Cerebellar nuclear complex (tissue), 1 donor: ENCODE measurements around the gene B3GALT4.
A peak's percentile ranks its signal among the peaks of the same experiment; 100 is the strongest.
"Not testable (repeated sequence)": the region's sequence is repeated elsewhere in the genome, so short reads cannot be mapped to it uniquely, and the experiment has no call there.

ENCODE experiments used
- DNase-seq, 2 experiments: peaks; one replicate each; lab custom pipeline; 2025; lab: John Stamatoyannopoulos, UW

The B3GALT4 gene

GRCh38 chr6:33272275-33273128 lies 4.4 kb upstream of the B3GALT4 start:
- DNase-seq, result no peak

DNA sequence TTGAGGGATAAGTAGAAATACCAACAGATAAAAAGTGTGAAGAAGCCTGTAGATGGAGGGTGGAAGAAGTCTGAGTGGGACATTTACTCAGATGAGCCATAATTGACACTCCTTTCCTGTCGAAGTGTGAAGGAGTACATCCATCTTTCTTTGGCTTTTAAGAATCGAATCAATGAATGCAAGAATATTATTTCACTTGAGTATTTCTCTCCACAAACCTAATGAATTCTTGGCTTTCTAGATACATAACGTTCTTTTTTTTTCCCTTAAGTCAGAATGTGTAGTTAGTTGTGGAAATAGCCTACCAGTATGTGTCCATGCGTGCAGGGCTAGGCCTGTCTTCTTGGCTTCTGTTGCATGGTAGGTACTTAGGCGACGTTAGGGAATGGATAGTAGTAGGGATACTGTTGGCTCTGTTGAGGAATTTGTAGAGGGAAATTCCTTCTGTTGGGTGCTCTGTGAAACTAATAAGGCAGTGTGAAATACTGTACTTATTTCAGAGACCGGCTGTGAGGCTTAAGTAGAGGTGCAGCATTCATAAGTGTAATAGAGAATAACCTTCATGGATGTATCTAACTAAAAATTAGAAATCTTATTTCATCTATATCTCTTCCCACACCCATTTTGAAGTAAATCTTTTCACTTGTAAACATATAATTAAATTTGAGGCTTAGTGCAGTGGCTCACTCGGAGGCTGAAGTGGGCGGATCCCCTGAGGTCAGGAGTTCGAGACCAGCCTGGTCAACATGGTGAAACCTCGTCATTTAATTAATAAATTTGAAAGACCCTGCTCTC lies 3.6 kb upstream of the B3GALT4 start:
- DNase-seq, result no peak

DNA sequence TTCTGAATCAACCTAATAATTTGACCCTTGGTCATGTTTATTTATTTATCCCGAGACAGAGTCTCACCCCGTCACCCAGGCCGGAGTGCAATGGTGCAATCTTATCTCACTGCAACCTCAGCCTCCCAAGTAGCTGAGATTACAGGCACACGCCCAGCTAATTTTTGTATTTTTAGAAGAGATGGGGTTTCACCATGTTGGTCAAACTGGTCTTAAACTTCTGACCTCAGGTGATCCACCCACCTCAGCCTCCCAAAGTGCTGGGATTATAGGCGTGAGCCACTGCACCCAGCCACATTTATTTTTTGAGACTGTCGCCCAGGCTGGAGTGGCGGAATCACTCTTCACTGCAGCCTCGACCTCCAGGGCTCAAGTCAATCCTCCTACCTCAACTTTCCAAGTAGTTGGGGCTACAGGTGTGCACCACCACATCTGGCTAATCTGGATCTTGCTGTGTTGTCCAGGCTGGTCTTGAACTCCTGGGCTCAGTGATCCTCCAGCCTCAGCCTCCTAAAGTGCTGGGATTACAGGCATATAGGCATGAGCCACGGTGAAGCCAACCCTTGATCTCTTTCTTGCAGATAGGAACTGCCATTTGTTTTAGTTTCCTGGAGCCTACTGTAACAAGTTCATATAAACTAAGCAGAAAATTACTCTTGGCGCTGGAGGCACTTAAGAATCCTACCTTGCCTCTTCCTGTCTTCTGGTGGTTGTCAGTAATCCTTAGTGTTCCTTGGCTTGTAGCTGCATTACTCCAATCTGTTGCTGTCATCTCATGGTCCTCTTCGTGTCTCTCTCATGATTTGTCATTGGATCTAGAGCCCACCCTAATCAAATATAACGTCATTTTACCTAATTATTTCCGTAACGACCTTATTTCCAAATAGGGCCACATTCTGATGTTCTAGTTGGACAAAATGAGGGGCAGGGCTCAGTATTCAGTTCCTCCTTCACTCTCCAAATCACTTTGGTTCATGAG lies 2.7 kb upstream of the B3GALT4 start:
- no peak for DNase-seq

- not testable (repeated sequence) for DNase-seq
Measured at GRCh38 chr6:33275795-33276580, 935 bp upstream of the B3GALT4 start.

DNA sequence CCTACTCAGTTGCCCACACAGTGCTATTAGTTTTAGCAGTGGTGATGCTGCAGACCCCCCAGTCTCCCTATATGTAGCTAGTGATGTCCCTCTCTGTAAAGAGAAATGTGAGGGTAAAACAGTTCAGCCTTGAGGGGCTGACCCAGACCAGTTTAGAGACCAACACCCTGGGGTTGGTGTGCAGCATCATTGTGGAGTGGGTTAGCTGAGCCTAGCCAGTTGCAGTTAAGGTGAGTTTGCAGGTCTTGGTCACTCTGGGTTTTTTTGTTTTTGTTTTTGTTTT lies 401 bp upstream of the B3GALT4 start:
- DNase-seq, result no peak

GRCh38 chr6:33277663-33278391 lies 904 bp downstream of the B3GALT4 start:
- no peak for DNase-seq

GRCh38 chr6:33278392-33278741 lies 1.4 kb downstream of the B3GALT4 start:
- DNase-seq, result no peak

DNA sequence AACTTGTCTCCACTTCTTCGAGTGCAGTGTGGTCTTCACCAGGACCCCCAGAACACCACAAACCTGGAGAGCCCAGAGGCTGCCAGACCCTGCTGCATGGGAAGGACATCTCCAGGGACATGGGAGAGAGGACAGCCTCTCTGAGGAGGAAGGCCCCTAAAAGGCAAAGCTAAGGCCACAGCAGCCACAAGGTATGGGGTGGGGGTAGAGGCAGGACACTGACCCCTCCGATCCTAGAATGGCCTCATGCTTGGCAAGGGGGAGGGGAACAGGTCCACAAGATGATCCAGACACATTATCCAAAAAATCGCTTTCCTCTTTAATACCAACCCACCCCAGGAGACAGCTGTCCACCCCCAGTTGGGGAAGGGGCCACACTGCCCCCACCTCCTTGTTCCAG lies 1.9 kb downstream of the B3GALT4 start:
- DNase-seq, result no peak

DNA sequence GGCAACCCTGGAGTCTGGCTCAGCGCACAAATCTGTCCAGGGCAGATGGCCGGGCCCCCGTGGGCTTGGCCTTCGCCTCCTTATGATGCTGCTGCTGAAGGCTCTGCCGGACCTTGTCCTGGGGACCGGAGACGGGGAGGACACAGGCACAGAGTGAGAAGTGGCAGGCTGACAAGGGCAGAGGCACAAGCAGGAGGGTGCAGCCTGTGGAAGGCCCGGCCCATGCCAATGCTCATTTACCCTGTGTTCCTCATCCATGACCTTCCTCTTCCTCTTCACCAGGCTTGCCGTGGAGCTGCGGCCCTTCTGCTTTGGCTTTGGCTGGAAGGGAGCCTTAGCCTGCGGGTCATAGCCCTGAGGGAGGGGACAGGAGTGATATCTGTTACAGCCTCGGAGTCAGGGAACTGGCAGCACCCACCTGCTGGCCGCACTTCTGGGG lies 2.4 kb downstream of the B3GALT4 start:
- DNase-seq, result peak; percentile 2 to 31

DNA sequence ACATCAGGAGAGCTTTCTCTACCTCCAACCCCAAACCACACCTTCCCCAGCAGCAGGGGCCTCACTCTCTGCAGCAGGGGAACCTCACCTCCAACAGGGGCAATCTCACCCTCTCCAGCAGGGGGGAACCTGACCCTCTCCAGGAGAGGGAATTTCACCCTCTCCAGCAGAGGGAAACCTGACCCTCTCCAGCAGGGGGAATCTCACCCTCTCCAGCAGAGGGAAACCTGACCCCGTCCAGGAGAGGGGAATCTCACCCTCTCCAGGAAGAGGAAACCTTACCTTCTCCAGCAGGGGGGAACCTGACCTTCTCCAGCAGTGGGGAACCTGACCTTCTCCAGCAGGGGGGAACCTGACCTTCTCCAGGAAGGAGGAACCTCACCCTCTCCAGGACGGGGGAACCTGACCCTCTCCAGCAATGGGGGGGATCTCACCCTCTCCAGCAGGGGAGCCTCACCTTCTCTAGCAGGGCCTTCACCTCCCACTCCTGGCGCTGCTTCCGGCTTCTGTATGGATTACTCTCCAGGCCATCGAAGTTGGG lies 3.1 kb downstream of the B3GALT4 start:
- DNase-seq, result no peak

DNA sequence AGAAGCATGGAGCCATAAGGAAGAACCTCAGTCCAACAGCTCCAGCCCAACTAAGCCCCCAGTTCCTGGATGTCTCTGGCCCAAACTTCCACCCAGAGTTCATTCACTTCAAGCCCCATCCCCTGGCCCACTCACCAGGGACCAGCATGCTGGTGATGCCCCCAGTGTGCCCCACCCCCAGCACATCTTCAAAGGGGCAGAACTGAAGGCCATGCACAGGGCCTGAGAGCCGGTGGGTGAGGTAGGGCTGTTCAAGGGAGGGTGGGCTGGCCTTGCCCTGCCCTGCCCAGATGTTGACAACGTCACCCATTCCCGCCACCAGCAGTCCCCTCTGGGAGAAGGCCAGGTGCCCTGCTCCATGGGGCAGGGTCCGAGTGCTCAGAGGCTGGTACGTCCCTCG lies 3.6 kb downstream of the B3GALT4 start:
- no peak for DNase-seq

DNA sequence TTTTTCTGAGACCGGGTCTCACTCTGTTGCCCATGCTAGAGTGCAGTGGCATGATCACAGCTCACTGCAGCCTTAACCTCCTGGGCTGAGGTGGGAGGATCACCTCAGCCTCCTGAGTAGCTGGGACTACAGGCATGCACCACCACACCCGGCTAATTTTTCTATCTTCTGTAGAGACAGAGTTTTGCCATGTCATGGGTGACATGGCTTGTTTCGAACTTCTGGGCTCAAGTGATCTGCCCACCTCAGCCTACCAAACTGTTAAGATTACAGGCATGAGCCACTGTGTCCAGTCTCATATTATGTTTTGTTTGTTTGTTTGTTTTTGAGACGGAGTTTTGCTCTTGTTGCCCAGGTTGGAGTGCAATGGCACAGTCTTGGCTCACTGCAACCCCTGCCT lies 8.3 kb downstream of the B3GALT4 start:
- not testable (repeated sequence) for DNase-seq

DNA sequence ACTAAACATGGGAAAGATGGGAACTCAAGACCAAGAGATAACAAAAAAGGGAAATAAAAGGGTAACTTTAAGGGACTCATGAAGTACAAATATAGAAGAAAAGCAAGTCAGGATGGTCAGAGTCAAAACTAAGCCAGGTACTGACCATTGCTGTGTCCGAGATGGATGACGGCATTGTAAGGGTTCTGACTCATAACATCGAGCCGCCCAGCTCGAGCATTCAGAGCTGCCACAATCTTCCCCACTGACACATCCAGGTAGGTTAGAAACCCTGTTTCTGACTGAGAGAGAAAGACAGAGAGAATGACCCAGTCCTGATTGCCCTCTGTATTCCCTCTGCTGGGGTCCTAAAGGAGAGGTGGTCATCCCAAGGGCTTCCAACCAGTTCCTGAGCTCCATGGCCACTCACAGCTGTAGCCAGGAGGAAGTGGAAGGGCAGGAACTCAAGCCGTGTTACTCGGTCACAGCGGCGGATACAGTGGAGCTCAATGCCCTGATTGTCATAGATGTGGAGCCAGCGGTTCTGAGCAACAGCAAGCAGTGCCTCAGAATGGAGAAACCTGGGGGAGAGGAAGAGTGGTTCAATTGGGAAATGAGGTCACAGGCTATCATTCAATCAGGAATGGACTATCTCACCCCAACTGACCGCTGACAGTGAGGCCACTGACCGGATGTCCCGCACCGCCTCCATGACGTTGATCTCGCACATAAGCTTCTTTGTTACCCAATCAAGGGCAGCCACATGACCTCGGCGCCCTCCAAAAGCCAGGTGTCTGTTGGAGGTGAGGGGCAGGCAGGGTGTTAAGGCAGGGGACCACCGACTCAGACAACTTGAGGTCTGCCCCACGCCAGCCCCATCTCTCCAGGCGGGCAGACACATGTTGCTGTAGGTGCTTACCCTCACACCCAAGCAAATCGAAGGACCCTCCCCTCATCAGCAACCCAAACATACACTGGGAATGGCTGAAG lies 10.3 kb downstream of the B3GALT4 start:
- DNase-seq, result no peak

- DNase-seq, result no peak
Measured at GRCh38 chr6:33288141-33288920, 11.4 kb downstream of the B3GALT4 start.

GRCh38 chr6:33288921-33289783 lies 12.2 kb downstream of the B3GALT4 start, which contains the start of the genes PFDN6 and WDR46:
TSS of gene PFDN6 (plus strand) at chr6:33289601. CDS start at chr6:33289857, 256 bp downstream.
TSS of gene WDR46 (minus strand) at chr6:33289239. CDS start at chr6:33289170, 69 bp downstream.
- peak; percentile 42 to 95 for DNase-seq

DNA sequence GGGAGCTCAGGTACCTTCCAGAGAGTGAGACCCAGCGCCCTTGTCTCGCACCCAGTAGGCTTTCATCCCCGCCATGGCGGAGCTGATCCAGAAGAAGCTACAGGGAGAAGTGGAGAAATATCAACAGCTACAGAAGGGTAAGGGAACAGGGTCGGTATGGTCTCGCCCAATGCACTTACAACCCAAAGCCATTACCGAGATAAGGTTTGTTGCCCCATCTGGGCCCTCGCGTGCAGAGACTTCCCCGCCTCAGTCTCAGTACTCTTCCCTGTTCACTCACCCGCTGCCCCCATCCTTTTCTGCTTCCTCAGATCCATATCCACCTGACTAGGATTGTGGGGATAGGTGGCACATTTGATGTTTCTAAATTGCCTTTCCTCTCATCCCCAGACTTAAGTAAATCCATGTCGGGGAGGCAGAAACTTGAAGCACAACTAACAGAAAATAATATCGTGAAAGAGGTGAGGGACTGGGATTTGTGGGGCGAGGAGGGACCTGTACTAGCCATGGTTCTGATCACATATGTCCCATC lies 12.9 kb downstream of the B3GALT4 start:
- DNase-seq, result no peak

- DNase-seq, result no peak
Measured at GRCh38 chr6:33290459-33290858, 13.5 kb downstream of the B3GALT4 start.
